ENCODE results near the gene TMEM221.

GRCh38 chr19:17447704-17448130 is 751 bp downstream of the TMEM221 start:
- no peak for TF ChIP-seq CTCF (IDR thresholded peaks at IDR 0.05)
- TF ChIP-seq SIN3A (IDR thresholded peaks at IDR 0.05; ENCODE audit: borderline replicate concordance, insufficient read depth, low read depth, low read length) = no peak
